Spleen (tissue), 11 donors: Measurements from ENCODE around the gene MAG. TPM values are rescaled to one million over a fixed set of nuclear protein-coding genes. Genes with fewer than 3 reads are reported as not detected.

Experiments
- DNase-seq: peaks from one replicate; pipeline ENCODE4 v3.0.0-alpha.2; 2020
- H3K27ac ChIP-seq, 8 donors: fragments of 200-600 bp; sonication (generic) in 7 of 8; 1 replicate in 4 of 8; 2 replicates in 4 of 8; pipeline versions ENCODE4 v1.5.0 to v1.8.0; 2016 to 2021; ENCODE audit warnings: inconsistent platforms in 4 of 8, mild to moderate bottlenecking in 4 of 8, moderate library complexity in 1 of 8
- H3K27me3 ChIP-seq, 7 donors: fragments of 200-600 bp; sonication (generic) in 6 of 7; replicated peaks in 1 of 7; 1 replicate in 4 of 7; 2 replicates in 3 of 7; pipeline versions ENCODE4 v1.5.0 to v1.8.0; 2016 to 2021; ENCODE audit warnings: inconsistent platforms in 3 of 7, mild to moderate bottlenecking in 1 of 7
- H3K36me3 ChIP-seq, 6 donors: fragments of 200-600 bp; sonication (generic) in 5 of 6; 1 replicate in 4 of 6; 2 replicates in 2 of 6; pipeline versions ENCODE4 v1.5.0 to v1.8.0; 2016 to 2021; ENCODE audit warnings: inconsistent platforms in 2 of 6
- H3K4me1 ChIP-seq, 6 donors: fragments of 200-600 bp; sonication (generic) in 5 of 6; 1 replicate in 3 of 6; 2 replicates in 3 of 6; pipeline versions ENCODE4 v1.5.0 to v1.8.0; 2016 to 2021; ENCODE audit warnings: inconsistent platforms in 3 of 6
- H3K4me3 ChIP-seq, 8 donors: fragments of 200-600 bp; sonication (generic) in 7 of 8; 1 replicate in 4 of 8; 2 replicates in 4 of 8; pipeline versions ENCODE4 v1.5.0 to v1.8.0; 2016 to 2021; ENCODE audit warnings: inconsistent platforms in 4 of 8, mild to moderate bottlenecking in 4 of 8, moderate library complexity in 2 of 8
- H3K9me3 ChIP-seq, 8 donors: fragments of 200-600 bp; sonication (generic) in 7 of 8; 1 replicate in 4 of 8; 2 replicates in 4 of 8; pipeline versions ENCODE4 v1.5.0 to v1.8.0; 2016 to 2021; ENCODE audit warnings: inconsistent platforms in 4 of 8
- POLR2A ChIP-seq, 3 donors: fragments of 450-650 bp; IDR thresholded peaks; one replicate each; pipeline ENCODE4 v1.5.1; 2017; ENCODE audit warnings: antibody characterized with exemption in 3 of 3, mild to moderate bottlenecking in 1 of 3
- POLR2AphosphoS5 ChIP-seq, 3 donors: sonication (generic); formaldehyde crosslinking; IDR thresholded peaks; one replicate each; pipeline ENCODE4 v1.5.1; 2017; ENCODE audit warnings: antibody characterized with exemption in 3 of 3
- WGBS, 5 donors: extraction: QIAGEN DNeasy Blood & Tissue Kit in 3 of 5; methylation state at CpG; one replicate each; pipeline versions ENCODE4 v1.1.5 to v1.1.7; 2013 to 2018; 5-methylcytosine and 5-hydroxymethylcytosine counted together
- intact Hi-C: fragments of 100-400 bp; cut with DNase I; formaldehyde crosslinking; loops from one replicate; pipeline ENCODE4 v1.15.0; 2023; ENCODE audit warnings: low total_unique reads
- polyA plus RNA-seq, 3 donors: library from polyadenylated mRNA; stranded (reverse); fragments of 200-250 nt; gene quantifications; one replicate each; pipeline ENCODE4 v1.2.1, GENCODE V29; 2013
- total RNA-seq, 7 donors: library from RNA; depleted of rRNA in 3 of 7; stranded (reverse); fragments of >200 nt in 3 of 7; fragmentation: NEBNext Ultra II Directional in 4 of 7; extraction: Animal tissue kit (Norgen Biotek cat#: 25700) in 4 of 7; gene quantifications; one replicate each; pipeline versions ENCODE4 v1.1.0 to v1.2.1, GENCODE V29; 2016 to 2021
- TF ChIP-seq, protein P1 (sequence below), 11 experiments: fragments of 200-600 bp in 7 of 11; fragments of 450-650 bp in 4 of 11; sonication (generic) in 4 of 11; IDR thresholded peaks in 8 of 11; conservative IDR thresholded peaks in 3 of 11; 1 replicate in 7 of 11; 2 replicates in 4 of 11; pipeline versions ENCODE4 v1.4.0 to v1.8.0; 2016 to 2021; ENCODE audit warnings: antibody characterized with exemption in 11 of 11, inconsistent platforms in 4 of 11, mild to moderate bottlenecking in 1 of 11
- donor health status: healthy with polysubstance abuse.
- donor health status: DM: no; HTN: no; CAD: no; lungs with moderate emphysema.
- donor health status: DM: no; HTN: no; CAD: no.
- donor health status: Bipolar disorder and iron deficiency.
- donor health status: healthy.
- donor health status: DM: no; HTN: no; CAD: no.
- donor health status: DM: yes; HTN: yes; CAD: no.

The MAG gene
- total and polyA plus RNA-seq, 10 donors = 0.07 to 55.2 (median 0.38) TPM; not detected in 2

DNA sequence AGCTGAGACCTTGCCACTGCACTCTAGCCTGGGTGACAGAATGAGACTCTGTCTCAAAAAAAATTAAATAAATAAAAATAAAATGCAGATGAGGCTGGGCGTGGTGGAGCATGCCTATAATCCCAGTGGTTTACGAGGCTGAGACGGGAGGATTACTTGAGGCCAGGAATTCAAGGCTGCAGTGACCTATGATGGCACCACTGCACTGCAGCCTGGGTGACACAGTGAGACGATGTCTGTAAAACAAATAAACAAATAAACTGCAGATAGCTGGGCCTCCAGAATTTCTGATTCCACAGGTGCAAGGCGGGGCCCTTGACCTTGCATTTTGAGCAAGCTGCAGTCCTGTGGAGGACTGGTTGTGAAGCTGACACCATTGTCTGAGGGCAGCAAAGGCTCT, 3.1 kb upstream of the MAG start:
- no peak for TF ChIP-seq POLR2AphosphoS5 (IDR thresholded peaks at IDR 0.05)
- TF ChIP-seq, protein P1, sequence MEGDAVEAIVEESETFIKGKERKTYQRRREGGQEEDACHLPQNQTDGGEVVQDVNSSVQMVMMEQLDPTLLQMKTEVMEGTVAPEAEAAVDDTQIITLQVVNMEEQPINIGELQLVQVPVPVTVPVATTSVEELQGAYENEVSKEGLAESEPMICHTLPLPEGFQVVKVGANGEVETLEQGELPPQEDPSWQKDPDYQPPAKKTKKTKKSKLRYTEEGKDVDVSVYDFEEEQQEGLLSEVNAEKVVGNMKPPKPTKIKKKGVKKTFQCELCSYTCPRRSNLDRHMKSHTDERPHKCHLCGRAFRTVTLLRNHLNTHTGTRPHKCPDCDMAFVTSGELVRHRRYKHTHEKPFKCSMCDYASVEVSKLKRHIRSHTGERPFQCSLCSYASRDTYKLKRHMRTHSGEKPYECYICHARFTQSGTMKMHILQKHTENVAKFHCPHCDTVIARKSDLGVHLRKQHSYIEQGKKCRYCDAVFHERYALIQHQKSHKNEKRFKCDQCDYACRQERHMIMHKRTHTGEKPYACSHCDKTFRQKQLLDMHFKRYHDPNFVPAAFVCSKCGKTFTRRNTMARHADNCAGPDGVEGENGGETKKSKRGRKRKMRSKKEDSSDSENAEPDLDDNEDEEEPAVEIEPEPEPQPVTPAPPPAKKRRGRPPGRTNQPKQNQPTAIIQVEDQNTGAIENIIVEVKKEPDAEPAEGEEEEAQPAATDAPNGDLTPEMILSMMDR (IDR thresholded peaks at IDR 0.05 in 8 of 11, conservative IDR thresholded peaks at IDR 0.05 in 3 of 11) = no peak
- TF ChIP-seq POLR2A (IDR thresholded peaks at IDR 0.05) = no peak
- H3K9me3 ChIP-seq = no peaks in the 10 kb centered on the region
- no peak for DNase-seq
- no peak overlapping the region for H3K4me3 ChIP-seq
- H3K27me3 ChIP-seq = peaks cover 0 to 8% (median 0%) of the 10 kb centered on the region in 7 donors
- 81 to 87% (median 83%) methylated on average over 5 of the region's 5 CpGs for WGBS, 5 donors
- intact Hi-C loops = no loop called here
- H3K27ac ChIP-seq = no peak overlapping the region
- no peaks in the 10 kb centered on the region for H3K36me3 ChIP-seq
- H3K4me1 ChIP-seq = no peaks in the 10 kb centered on the region

DNA sequence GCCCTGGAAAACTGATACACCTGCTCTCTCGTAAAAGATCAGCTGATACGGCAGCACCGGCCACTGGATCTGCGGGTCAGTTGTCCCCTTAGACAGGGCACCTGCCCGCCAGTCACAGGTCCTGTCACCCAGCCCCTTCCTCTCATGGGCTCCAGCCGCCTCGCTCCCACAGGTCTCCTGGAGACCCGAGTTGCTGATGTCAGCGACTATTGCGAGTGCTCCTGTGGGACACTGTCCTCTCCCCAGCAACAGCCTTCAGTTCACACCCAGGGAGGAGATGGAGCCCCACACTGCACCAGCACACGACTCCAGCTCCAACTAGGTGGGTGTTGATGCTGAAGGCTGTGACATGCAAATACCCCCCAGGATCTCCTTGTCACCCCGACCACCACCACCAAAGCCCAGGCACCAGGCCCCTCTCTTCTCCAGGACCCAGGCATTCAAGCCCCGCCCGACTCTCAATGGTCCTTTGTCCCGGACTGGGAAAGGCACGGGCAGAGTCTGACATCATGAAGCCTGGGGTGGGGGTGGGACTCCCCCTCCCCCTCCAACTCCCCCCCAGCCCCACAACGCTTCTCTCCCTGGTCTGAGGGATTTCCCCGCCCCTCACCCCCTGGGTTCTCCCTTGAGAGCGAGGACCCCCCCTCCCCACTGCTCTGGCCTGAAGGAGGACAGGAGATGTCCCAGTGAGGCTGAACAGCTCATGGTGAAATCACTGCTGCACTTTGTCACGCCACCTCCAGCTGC, 1.4 kb upstream of the MAG start:
- H3K9me3 ChIP-seq = no peaks in the 10 kb centered on the region
- DNase-seq = no peak
- intact Hi-C loops = no loop called here
- H3K27me3 ChIP-seq = peaks cover 0 to 13% (median 0%) of the 10 kb centered on the region in 7 donors
- TF ChIP-seq POLR2A (IDR thresholded peaks at IDR 0.05) (no peak), POLR2AphosphoS5 (IDR thresholded peaks at IDR 0.05) (no peak)
- TF ChIP-seq, protein P1 (IDR thresholded peaks at IDR 0.05 in 8 of 11, conservative IDR thresholded peaks at IDR 0.05 in 3 of 11) = no peak
- H3K4me3 ChIP-seq = no peak overlapping the region
- H3K36me3 ChIP-seq = no peaks in the 10 kb centered on the region
- H3K4me1 ChIP-seq = peaks cover 0 to 8% (median 7%) of the 10 kb centered on the region in 6 donors
- 81 to 91% (median 83%) methylated on average over 19 to 20 of the region's 20 CpGs for WGBS, 5 donors
- no peak overlapping the region for H3K27ac ChIP-seq

DNA sequence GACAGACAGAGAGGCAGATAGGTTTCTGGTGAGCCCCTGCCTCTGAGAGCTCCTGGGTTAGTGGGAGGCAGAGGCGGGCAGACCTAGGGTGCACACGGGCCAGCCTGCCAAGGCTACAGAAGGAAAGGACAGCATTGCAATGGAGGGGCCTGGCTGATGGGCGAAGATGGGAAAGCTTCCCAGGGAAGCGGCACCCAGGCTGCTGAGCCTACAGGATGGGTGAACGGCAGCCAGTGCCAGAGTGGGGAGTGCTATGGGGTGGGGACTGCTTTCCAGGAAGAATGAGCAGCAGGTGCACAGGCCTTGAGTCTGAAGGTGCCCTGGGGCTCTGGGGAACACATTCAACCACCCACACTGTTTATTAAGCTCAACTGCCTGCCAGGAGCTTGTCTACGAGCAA, 702 bp upstream of the MAG start:
- no peaks in the 10 kb centered on the region for H3K36me3 ChIP-seq
- 74 to 84% (median 78%) methylated on average over 6 of the region's 6 CpGs for WGBS, 5 donors
- intact Hi-C loops = no loop called here
- H3K9me3 ChIP-seq = no peaks in the 10 kb centered on the region
- H3K4me3 ChIP-seq = no peak overlapping the region
- DNase-seq = no peak
- H3K4me1 ChIP-seq = peaks cover 6 to 16% (median 14%) of the 10 kb centered on the region in 6 donors
- no peak overlapping the region for H3K27ac ChIP-seq
- peaks cover 0 to 17% (median 0%) of the 10 kb centered on the region in 7 donors for H3K27me3 ChIP-seq
- TF ChIP-seq POLR2AphosphoS5 (IDR thresholded peaks at IDR 0.05) = no peak
- TF ChIP-seq, protein P1 (IDR thresholded peaks at IDR 0.05 in 8 of 11, conservative IDR thresholded peaks at IDR 0.05 in 3 of 11) = no peak
- TF ChIP-seq POLR2A (IDR thresholded peaks at IDR 0.05) = no peak
